ENCODE results near the gene PCDHA3.
"Not testable (repeated sequence)": the region's sequence is repeated elsewhere in the genome, so short reads cannot be mapped to it uniquely, and the experiment has no call there.

GRCh38 chr5:140787849-140788504, 12.9 kb upstream of the PCDHA3 start:
- not testable (repeated sequence) for TF ChIP-seq CTCF (conservative IDR thresholded peaks at IDR 0.05); EZH2 (IDR thresholded peaks at IDR 0.05; ENCODE audit: low read depth)
